HEK293T (cell line): ENCODE data around the gene MRPL38.

Experiments
- BHLHE40 ChIP-seq: fragments of 450-650 bp; IDR thresholded peaks from 2 replicates; pipeline ENCODE4 v1.6.1; 2016; ENCODE audit warnings: mild to moderate bottlenecking, moderate library complexity, borderline replicate concordance
- CTBP1 ChIP-seq: fragments of 450-650 bp; IDR thresholded peaks from 2 replicates; pipeline ENCODE4 v1.6.1; 2016; ENCODE audit warnings: borderline replicate concordance
- ELF4 ChIP-seq: fragments of 450-650 bp; IDR thresholded peaks from 2 replicates; pipeline ENCODE4 v1.6.1; 2017; ENCODE audit warnings: antibody characterized with exemption
- FOXK2 ChIP-seq: fragments of 450-650 bp; IDR thresholded peaks from 2 replicates; pipeline ENCODE4 v1.6.1; 2016; ENCODE audit warnings: mild to moderate bottlenecking
- FOXM1 ChIP-seq: fragments of 450-650 bp; IDR thresholded peaks from 2 replicates; pipeline ENCODE4 v1.6.1; 2017; ENCODE audit warnings: mild to moderate bottlenecking, borderline replicate concordance
- HDGF ChIP-seq: fragments of 450-650 bp; IDR thresholded peaks from 2 replicates; pipeline ENCODE4 v1.6.1; 2017; ENCODE audit warnings: antibody characterized with exemption, borderline replicate concordance
- PKNOX1 ChIP-seq: fragments of 450-650 bp; IDR thresholded peaks from 2 replicates; pipeline ENCODE4 v1.6.1; 2016
- SP1 ChIP-seq: fragments of 450-650 bp; IDR thresholded peaks from 2 replicates; pipeline ENCODE4 v1.6.1; 2017
- SUZ12 ChIP-seq: fragments of 450-650 bp; IDR thresholded peaks from 2 replicates; pipeline ENCODE4 v1.6.1; 2016; ENCODE audit warnings: mild to moderate bottlenecking
- ZNF384 ChIP-seq: fragments of 450-650 bp; IDR thresholded peaks from 2 replicates; pipeline ENCODE4 v1.6.1; 2016

- TF ChIP-seq BHLHE40 (no peak), FOXM1 (no peak), SUZ12 (no peak), CTBP1 (no peak), SP1 (no peak), ELF4 (no peak), PKNOX1 (no peak), HDGF (no peak), FOXK2 (no peak), ZNF384 (no peak)
Measured at GRCh38 chr17:75900691-75901533, 3.8 kb downstream of the MRPL38 start.
